ENCODE data around the gene RNF166. TPM values are rescaled to one million over a fixed set of nuclear protein-coding genes. Genes with fewer than 3 reads are reported as not detected.

RNF166 gene
- total RNA-seq, 2 experiments from 2014 or later: 80.7 to 82.4 TPM

DNA sequence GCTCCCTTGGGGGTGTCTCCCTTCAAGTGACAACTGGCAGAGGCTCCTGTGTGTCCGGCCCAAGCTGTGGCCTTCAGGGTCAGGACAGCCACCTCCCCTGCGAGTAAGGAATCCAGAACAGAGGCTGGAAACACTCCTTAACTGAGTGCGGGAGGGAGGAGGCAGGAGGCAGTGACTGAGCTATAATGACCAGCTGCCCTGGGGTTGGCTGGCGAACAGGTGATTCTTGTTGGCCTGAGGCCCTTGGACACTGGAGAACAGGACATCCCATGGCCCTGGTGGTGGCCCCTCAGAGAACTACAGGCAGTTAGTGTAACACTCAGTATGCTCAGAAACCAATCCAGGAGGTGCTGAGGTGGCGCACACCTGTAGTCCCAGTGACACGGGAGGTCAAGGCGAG is 10.5 kb downstream of the RNF166 start:
- CTCF ChIA-PET: no interaction called here
- Mint-ChIP-seq H3K4me1 (ENCODE audit: low read depth) (peaks cover 52% of the 10 kb centered on the region), H3K9me3 (no peaks in the 10 kb centered on the region), H3K27me3 (no peaks in the 10 kb centered on the region), H3K27ac (peak overlapping the region; percentile 38), H3K36me3 (ENCODE audit: low read depth) (peaks cover 19% of the 10 kb centered on the region), H3K4me3 (no peak overlapping the region)
- intact Hi-C loops (cut with micrococcal nuclease): no loop called here
- TF ChIP-seq, protein P1, sequence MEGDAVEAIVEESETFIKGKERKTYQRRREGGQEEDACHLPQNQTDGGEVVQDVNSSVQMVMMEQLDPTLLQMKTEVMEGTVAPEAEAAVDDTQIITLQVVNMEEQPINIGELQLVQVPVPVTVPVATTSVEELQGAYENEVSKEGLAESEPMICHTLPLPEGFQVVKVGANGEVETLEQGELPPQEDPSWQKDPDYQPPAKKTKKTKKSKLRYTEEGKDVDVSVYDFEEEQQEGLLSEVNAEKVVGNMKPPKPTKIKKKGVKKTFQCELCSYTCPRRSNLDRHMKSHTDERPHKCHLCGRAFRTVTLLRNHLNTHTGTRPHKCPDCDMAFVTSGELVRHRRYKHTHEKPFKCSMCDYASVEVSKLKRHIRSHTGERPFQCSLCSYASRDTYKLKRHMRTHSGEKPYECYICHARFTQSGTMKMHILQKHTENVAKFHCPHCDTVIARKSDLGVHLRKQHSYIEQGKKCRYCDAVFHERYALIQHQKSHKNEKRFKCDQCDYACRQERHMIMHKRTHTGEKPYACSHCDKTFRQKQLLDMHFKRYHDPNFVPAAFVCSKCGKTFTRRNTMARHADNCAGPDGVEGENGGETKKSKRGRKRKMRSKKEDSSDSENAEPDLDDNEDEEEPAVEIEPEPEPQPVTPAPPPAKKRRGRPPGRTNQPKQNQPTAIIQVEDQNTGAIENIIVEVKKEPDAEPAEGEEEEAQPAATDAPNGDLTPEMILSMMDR (IDR thresholded peaks at IDR 0.05): no peak
- DNase-seq (no peak), ATAC-seq (no peak)
- POLR2A ChIA-PET: no interaction called here

DNA sequence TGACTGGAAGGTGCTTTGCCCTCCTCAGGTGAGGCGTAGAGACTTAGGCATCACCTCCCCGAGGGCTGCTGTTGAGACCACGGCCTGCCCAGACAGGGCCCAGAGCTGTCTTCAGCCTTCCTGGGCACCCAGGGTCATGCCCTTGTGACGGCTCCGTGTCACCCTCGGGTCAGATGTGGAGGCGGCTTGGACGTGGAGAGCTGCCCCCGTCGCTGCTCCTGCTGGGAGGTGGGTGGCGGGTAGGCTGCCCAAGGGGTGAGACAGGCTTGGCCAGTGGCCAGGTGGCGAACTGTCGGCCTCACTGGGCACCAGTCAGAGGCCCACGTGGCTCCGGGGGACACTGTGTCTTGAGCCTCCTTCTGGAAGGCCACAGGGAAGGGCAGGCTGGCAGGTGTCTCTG is 11.0 kb downstream of the RNF166 start:
- TF ChIP-seq, protein P1 (IDR thresholded peaks at IDR 0.05): no peak
- Mint-ChIP-seq H3K4me1 (ENCODE audit: low read depth) (peaks cover 51% of the 10 kb centered on the region), H3K36me3 (ENCODE audit: low read depth) (peaks cover 17% of the 10 kb centered on the region), H3K27me3 (no peaks in the 10 kb centered on the region), H3K4me3 (no peak overlapping the region), H3K9me3 (no peaks in the 10 kb centered on the region), H3K27ac (peak overlapping the region; percentile 38)
- CTCF ChIA-PET: no interaction called here
- DNase-seq (no peak), ATAC-seq (no peak)
- POLR2A ChIA-PET: interaction anchor here (1.5 kb wide), 1 partner anchor 15 kb away, joined by 3 read pairs; no protein-coding TSS in a partner anchor
- intact Hi-C loops (cut with micrococcal nuclease): no loop called here

DNA sequence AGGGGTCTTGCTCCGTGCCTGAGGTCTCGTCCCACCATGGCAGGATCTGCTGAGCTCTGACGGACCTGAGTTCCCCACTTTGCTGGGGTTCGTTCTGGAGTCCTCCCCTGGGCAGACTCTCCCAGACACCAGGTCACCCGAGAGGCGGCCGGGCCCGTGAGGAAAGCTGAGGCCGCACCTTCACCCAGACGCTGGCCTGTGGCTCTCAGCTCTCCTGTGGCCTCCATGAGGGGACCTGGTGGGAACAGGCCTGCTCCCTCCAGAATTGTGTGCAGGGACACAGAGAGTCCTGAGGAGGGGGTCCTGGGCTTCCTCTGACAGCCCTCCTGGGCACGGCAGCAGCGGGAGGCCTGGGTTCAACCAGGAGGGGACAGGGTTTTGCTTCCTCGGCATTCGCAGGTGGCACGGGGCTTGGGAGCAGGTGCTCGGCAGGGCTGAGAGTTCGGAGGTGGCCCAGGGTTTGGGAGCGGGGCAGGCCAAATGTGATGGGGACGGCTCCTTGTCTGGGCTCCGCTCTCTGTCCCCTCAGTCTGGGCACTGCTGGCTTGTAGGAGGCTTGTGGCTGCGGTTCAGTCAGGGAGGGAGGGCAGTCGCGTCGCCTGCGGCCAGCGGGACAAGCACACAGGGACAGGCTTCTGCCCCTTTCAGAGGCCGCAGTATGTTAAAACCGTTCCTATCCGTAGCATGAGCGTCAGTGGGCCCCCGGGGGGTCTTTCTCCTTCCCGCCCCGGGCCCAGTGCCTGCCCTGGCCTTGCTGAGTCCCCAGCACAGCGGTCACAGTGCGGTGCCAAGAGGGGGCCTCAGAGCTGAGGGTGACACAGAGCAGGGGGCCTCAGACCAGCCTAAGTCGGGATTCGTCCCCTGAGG is 11.8 kb downstream of the RNF166 start:
- Mint-ChIP-seq H3K4me1 (ENCODE audit: low read depth) (peaks cover 43% of the 10 kb centered on the region), H3K27me3 (no peaks in the 10 kb centered on the region), H3K36me3 (ENCODE audit: low read depth) (peaks cover 10% of the 10 kb centered on the region), H3K27ac (no peak overlapping the region), H3K9me3 (no peaks in the 10 kb centered on the region), H3K4me3 (no peak overlapping the region)
- CTCF ChIA-PET: no interaction called here
- no peak for ATAC-seq
- POLR2A ChIA-PET: interaction anchor here (1.1 to 3.5 kb wide), 3 partner anchors 9 to 14 kb away, joined by 3 to 21 read pairs (median 5); partner anchors contain the start of genes CTU2 and RNF166
- no peak for DNase-seq
- TF ChIP-seq, protein P1 (IDR thresholded peaks at IDR 0.05): no peak
- intact Hi-C loops (cut with micrococcal nuclease): no loop called here

DNA sequence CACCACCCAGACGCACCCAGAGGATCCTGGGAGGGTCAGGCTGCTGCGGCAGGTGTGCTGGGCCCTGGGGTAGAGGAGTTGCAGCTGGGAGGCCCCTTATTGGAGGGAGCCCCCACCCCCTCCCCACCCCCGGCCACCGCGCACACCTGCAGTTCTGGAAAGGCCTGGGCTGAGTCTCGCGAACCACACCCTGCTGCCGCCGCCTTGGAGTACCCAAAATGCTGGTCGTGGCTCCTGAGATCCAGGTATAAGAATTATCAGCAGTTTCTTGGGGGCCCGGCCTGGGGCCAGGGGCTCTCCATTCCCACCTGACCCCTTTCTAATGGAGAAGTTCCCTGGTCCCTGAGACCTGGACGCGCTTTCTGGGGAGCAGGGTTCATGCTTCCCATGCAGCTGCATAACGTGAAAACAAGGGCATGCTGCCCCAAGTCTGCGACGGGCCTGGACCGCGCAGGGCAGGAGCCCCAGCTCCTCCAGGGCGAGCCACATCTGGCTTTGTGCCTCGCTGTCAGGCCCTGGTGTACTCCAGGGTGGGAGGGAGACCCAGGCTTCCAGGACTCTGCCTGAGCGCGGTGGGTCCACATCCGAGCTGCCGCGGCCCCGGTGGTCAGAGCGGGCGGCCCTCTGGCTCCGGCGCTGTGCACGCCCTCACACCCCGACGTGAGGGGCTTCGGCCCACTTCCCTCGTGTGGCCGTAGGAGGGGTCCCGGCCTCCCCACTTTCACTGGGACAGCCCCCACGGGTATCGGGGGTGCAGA is 12.6 kb downstream of the RNF166 start:
- no peak for ATAC-seq
- H3K27ac Mint-ChIP-seq: no peak overlapping the region
- POLR2A ChIA-PET: interaction anchor here (1.1 to 3.5 kb wide), 3 partner anchors 10 to 13 kb away, joined by 3 to 21 read pairs (median 5); partner anchors contain the start of genes CTU2 and RNF166

More for the DNA sequence above, 12.6 kb downstream of the RNF166 start:
- Mint-ChIP-seq H3K4me1 (ENCODE audit: low read depth) (peaks cover 40% of the 10 kb centered on the region), H3K9me3 (no peaks in the 10 kb centered on the region), H3K36me3 (ENCODE audit: low read depth) (peaks cover 10% of the 10 kb centered on the region), H3K4me3 (no peak overlapping the region), H3K27me3 (no peaks in the 10 kb centered on the region)
- intact Hi-C loops (cut with micrococcal nuclease): no loop called here
- DNase-seq: no peak
- CTCF ChIA-PET: no interaction called here
- TF ChIP-seq, protein P1 (IDR thresholded peaks at IDR 0.05): no peak
